HG03521 (cell line): Measurements from ENCODE around the gene ARHGAP6.
"Not testable (repeated sequence)": the region's sequence is repeated elsewhere in the genome, so short reads cannot be mapped to it uniquely, and the experiment has no call there.

Source experiments
- ATAC-seq: cut with Tn5 transposase; IDR thresholded peaks from one replicate; pipeline ENCODE4 v1.9.1; 2021; ENCODE audit warnings: mild to moderate bottlenecking, moderate library complexity; ENCODE audit not compliant: unreplicated experiment

ARHGAP6 gene

GRCh38 chrX:11578301-11578700 lies 87.4 kb downstream of the ARHGAP6 start:
- ATAC-seq: not testable (repeated sequence)

- ATAC-seq: peak; percentile 54
These were observed 88.1 kb downstream of the ARHGAP6 start for GRCh38 chrX:11577603-11578002.

GRCh38 chrX:11575332-11575731 lies 90.4 kb downstream of the ARHGAP6 start:
- ATAC-seq: no peak

- no peak for ATAC-seq
These were observed 98.0 kb downstream of the ARHGAP6 start for GRCh38 chrX:11567528-11568220.

- no peak for ATAC-seq
These were observed 98.9 kb downstream of the ARHGAP6 start for GRCh38 chrX:11566789-11567188.

GRCh38 chrX:11566173-11566572 lies 99.5 kb downstream of the ARHGAP6 start:
- ATAC-seq: no peak

- ATAC-seq: no peak
These were observed 101.2 kb downstream of the ARHGAP6 start for GRCh38 chrX:11564546-11564945.

- no peak for ATAC-seq
These were observed 103.2 kb downstream of the ARHGAP6 start for GRCh38 chrX:11562570-11562969.

GRCh38 chrX:11558972-11559371 lies 106.7 kb downstream of the ARHGAP6 start:
- no peak for ATAC-seq

- no peak for ATAC-seq
These were observed 108.6 kb downstream of the ARHGAP6 start for GRCh38 chrX:11557120-11557519.

- ATAC-seq: no peak
These were observed 110.0 kb downstream of the ARHGAP6 start for GRCh38 chrX:11555759-11556158.

GRCh38 chrX:11553594-11553993 lies 112.1 kb downstream of the ARHGAP6 start:
- ATAC-seq: no peak

GRCh38 chrX:11551151-11551550 lies 114.6 kb downstream of the ARHGAP6 start:
- no peak for ATAC-seq

GRCh38 chrX:11546917-11547316 lies 118.8 kb downstream of the ARHGAP6 start:
- no peak for ATAC-seq

GRCh38 chrX:11543249-11543648 lies 122.5 kb downstream of the ARHGAP6 start:
- ATAC-seq: no peak

GRCh38 chrX:11541510-11541909 lies 124.2 kb downstream of the ARHGAP6 start:
- ATAC-seq: no peak

GRCh38 chrX:11540532-11541377 lies 125.0 kb downstream of the ARHGAP6 start:
- no peak for ATAC-seq

GRCh38 chrX:11537141-11537540 lies 128.6 kb downstream of the ARHGAP6 start:
- ATAC-seq: no peak

GRCh38 chrX:11535156-11535919 lies 130.4 kb downstream of the ARHGAP6 start:
- ATAC-seq: no peak

GRCh38 chrX:11533199-11533651 lies 132.5 kb downstream of the ARHGAP6 start:
- peak; percentile 77 for ATAC-seq
